ENCODE data around the gene SLC7A8.

Gene SLC7A8

GRCh38 chr14:23093104-23093503 lies 90.4 kb downstream of the SLC7A8 start:
- DNase-seq: no peak

- no peak for DNase-seq
These were observed 91.9 kb downstream of the SLC7A8 start for GRCh38 chr14:23091294-23092225.

GRCh38 chr14:23090254-23090636 lies 93.2 kb downstream of the SLC7A8 start:
- DNase-seq: no peak

- DNase-seq: no peak
These were observed 93.8 kb downstream of the SLC7A8 start for GRCh38 chr14:23089498-23090253.

GRCh38 chr14:23086565-23086964 lies 96.9 kb downstream of the SLC7A8 start:
- DNase-seq: no peak

GRCh38 chr14:23085458-23085857 lies 98.0 kb downstream of the SLC7A8 start:
- DNase-seq: no peak

- no peak for DNase-seq
These were observed 103.0 kb downstream of the SLC7A8 start for GRCh38 chr14:23080474-23080873.

GRCh38 chr14:23079716-23080115 lies 103.7 kb downstream of the SLC7A8 start:
- DNase-seq: no peak

GRCh38 chr14:23078692-23079116 lies 104.8 kb downstream of the SLC7A8 start:
- no peak for DNase-seq

GRCh38 chr14:23077962-23078361 lies 105.5 kb downstream of the SLC7A8 start:
- DNase-seq: no peak

- DNase-seq: no peak
These were observed 106.6 kb downstream of the SLC7A8 start for GRCh38 chr14:23076785-23077408.

Measured in NCI-H1105 treated with DMSO at 0.1 percent for 48 hours (cell line).